ENCODE data around the gene SLC11A1. TPM values are rescaled to one million over a fixed set of nuclear protein-coding genes. Genes with fewer than 3 reads are reported as not detected.

The SLC11A1 gene
- polyA plus RNA-seq, 1 donor (not counting 4 experiments of a cell fraction or from before 2014, with no cell fraction given), result 0.46 TPM

DNA sequence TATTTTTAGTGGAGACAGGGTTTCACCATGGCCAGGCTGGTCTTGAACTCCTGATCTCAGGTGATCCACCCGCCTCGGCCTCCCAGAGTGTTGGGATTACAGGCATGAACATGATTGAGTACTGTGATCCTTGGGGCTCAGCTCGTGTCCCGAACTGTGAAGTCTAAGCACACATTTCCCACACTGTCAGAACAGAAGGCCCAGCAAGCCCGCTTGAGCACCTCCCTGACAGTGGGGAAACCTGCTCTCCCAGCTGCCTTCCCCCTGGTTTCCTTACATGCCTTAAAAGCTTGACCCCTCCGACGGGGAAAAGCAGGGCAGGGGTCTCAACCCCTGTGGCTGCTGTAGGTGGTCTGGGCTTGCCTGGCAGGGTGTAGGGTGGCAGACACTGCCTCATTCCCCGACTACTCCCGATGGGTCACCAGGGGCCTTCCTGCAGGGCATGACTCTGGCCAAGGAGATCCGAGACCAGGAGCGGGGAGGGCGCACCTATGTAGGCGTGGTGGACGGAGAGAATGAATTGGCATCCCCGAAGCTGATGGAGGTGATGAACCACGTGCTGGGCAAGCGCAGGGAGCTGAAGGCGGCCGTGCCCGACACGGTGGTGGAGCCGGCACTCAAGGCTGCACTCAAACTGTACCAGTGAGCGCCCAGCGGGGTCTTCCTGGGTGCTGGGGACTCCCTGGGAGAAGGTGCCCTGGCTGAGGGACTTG, 46.9 kb downstream of the SLC11A1 start:
- no peak overlapping the region for H3K9ac ChIP-seq (ENCODE audit: control insufficient read depth, extremely low read depth, insufficient read depth, low read length)
- TF ChIP-seq, protein P1, sequence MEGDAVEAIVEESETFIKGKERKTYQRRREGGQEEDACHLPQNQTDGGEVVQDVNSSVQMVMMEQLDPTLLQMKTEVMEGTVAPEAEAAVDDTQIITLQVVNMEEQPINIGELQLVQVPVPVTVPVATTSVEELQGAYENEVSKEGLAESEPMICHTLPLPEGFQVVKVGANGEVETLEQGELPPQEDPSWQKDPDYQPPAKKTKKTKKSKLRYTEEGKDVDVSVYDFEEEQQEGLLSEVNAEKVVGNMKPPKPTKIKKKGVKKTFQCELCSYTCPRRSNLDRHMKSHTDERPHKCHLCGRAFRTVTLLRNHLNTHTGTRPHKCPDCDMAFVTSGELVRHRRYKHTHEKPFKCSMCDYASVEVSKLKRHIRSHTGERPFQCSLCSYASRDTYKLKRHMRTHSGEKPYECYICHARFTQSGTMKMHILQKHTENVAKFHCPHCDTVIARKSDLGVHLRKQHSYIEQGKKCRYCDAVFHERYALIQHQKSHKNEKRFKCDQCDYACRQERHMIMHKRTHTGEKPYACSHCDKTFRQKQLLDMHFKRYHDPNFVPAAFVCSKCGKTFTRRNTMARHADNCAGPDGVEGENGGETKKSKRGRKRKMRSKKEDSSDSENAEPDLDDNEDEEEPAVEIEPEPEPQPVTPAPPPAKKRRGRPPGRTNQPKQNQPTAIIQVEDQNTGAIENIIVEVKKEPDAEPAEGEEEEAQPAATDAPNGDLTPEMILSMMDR (optimal IDR thresholded peaks at IDR 0.05 in 1 of 3, IDR thresholded peaks at IDR 0.05 in 1 of 3, conservative IDR thresholded peaks at IDR 0.05 in 1 of 3; ENCODE audit: extremely low read depth in 1 of 3, insufficient read depth in 2 of 3, low read length in 3 of 3), result no peak
- no peak for TF ChIP-seq EZH2 (IDR thresholded peaks at IDR 0.05; ENCODE audit: low read length)
- no peak for FAIRE-seq
- no peaks in the 10 kb centered on the region for H3K4me1 ChIP-seq (ENCODE audit: control insufficient read depth, extremely low read depth, insufficient read depth, low read length)
- no peaks in the 10 kb centered on the region for H3K36me3 ChIP-seq (ENCODE audit: control insufficient read depth in 2 of 2, extremely low read depth in 1 of 2, insufficient read depth in 2 of 2, low read length in 2 of 2)
- DNase-seq (ENCODE audit: low read depth, low spot score), result no peak
- peaks cover 4% of the 10 kb centered on the region for H3K27me3 ChIP-seq (ENCODE audit: control insufficient read depth, extremely low read depth, insufficient read depth, low read length)
- no peak overlapping the region for H2AFZ ChIP-seq (ENCODE audit: control insufficient read depth, low read length)
- H3K27ac ChIP-seq (ENCODE audit: control insufficient read depth, insufficient read depth, low read length), result no peak overlapping the region
- no peaks in the 10 kb centered on the region for H3K79me2 ChIP-seq (ENCODE audit: control insufficient read depth, insufficient read depth, low read length)
- H3K9me1 ChIP-seq (ENCODE audit: control insufficient read depth, extremely low read depth, insufficient read depth, low read length), result no peaks in the 10 kb centered on the region
- no peak overlapping the region for H3K4me3 ChIP-seq (ENCODE audit: control insufficient read depth in 2 of 3, extremely low read depth in 1 of 3, insufficient read depth in 2 of 3, low read depth in 1 of 3, low read length in 3 of 3)
- H3K9me3 ChIP-seq (ENCODE audit: control insufficient read depth, low read depth, low read length), result no peaks in the 10 kb centered on the region
- no peaks in the 10 kb centered on the region for H4K20me1 ChIP-seq (ENCODE audit: control insufficient read depth, extremely low read depth, insufficient read depth, low read length)
- dilution Hi-C loops (cut with MboI; ENCODE audit: extremely low pct_ligation_motif_present, low sequenced_read_pairs), result no loop called here
- H3K4me2 ChIP-seq (ENCODE audit: control insufficient read depth, extremely low read depth, insufficient read depth, low read depth, low read length), result no peak overlapping the region

DNA sequence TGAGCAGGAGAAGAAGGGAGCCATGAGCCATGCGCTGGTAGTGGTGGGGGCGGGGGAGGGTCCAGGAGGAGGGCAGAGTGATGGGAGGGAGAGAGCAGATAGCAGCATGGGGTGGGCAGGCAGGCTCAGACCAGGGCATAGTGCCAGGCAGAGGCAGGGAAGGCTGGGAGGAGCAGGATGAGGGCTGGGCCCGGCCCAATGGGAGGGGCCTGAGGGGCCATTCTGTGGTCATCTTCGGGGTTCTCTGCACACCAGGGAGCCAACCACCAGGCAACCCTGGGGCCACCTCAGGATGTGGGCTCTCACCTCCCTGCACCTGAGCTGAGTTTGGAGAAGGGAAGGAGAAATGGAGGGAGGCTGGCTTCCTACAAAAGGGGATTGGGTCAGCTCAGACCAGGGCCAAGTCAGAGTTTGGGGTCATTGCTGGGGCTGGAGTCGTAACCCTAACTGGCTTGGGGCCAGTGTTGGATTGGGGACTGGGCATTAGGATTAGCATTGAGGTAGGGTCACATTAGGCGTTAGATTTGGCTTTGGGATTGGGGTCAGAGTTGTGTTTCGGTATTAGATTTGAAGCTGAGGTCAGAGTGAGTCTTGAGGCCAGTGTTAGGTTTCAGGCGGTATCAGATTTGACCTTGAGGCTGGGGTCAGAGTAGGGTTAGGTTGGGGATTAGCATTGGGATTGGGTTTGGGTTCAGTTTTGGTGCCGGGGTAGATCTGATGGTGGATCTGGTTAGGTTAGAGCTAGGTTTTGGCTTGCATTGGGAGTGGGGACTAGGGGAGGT, 48.0 kb downstream of the SLC11A1 start:
- peaks cover 7% of the 10 kb centered on the region for H3K27me3 ChIP-seq (ENCODE audit: control insufficient read depth, extremely low read depth, insufficient read depth, low read length)
- H4K20me1 ChIP-seq (ENCODE audit: control insufficient read depth, extremely low read depth, insufficient read depth, low read length), result no peaks in the 10 kb centered on the region
- no peaks in the 10 kb centered on the region for H3K36me3 ChIP-seq (ENCODE audit: control insufficient read depth in 2 of 2, extremely low read depth in 1 of 2, insufficient read depth in 2 of 2, low read length in 2 of 2)
- no peaks in the 10 kb centered on the region for H3K9me3 ChIP-seq (ENCODE audit: control insufficient read depth, low read depth, low read length)
- H3K4me1 ChIP-seq (ENCODE audit: control insufficient read depth, extremely low read depth, insufficient read depth, low read length), result no peaks in the 10 kb centered on the region
- no peaks in the 10 kb centered on the region for H3K79me2 ChIP-seq (ENCODE audit: control insufficient read depth, insufficient read depth, low read length)
- dilution Hi-C loops (cut with MboI; ENCODE audit: extremely low pct_ligation_motif_present, low sequenced_read_pairs), result no loop called here
- H3K4me3 ChIP-seq (ENCODE audit: control insufficient read depth in 2 of 3, extremely low read depth in 1 of 3, insufficient read depth in 2 of 3, low read depth in 1 of 3, low read length in 3 of 3), result no peak overlapping the region
- no peak overlapping the region for H3K9ac ChIP-seq (ENCODE audit: control insufficient read depth, extremely low read depth, insufficient read depth, low read length)
- H3K9me1 ChIP-seq (ENCODE audit: control insufficient read depth, extremely low read depth, insufficient read depth, low read length), result no peaks in the 10 kb centered on the region
- H3K4me2 ChIP-seq (ENCODE audit: control insufficient read depth, extremely low read depth, insufficient read depth, low read depth, low read length), result no peak overlapping the region
- no peak overlapping the region for H2AFZ ChIP-seq (ENCODE audit: control insufficient read depth, low read length)
- no peak for DNase-seq (ENCODE audit: low read depth, low spot score)
- H3K27ac ChIP-seq (ENCODE audit: control insufficient read depth, insufficient read depth, low read length), result no peak overlapping the region
- TF ChIP-seq EZH2 (IDR thresholded peaks at IDR 0.05; ENCODE audit: low read length), result no peak
- TF ChIP-seq, protein P1 (optimal IDR thresholded peaks at IDR 0.05 in 1 of 3, IDR thresholded peaks at IDR 0.05 in 1 of 3, conservative IDR thresholded peaks at IDR 0.05 in 1 of 3; ENCODE audit: extremely low read depth in 1 of 3, insufficient read depth in 2 of 3, low read length in 3 of 3), result no peak
- no peak for FAIRE-seq

Data from keratinocyte (primary cell).